GM18508 (cell line): Measurements from ENCODE around the gene METRN.
"Not testable (repeated sequence)": the region's sequence is repeated elsewhere in the genome, so short reads cannot be mapped to it uniquely, and the experiment has no call there.

Experiments
- ATAC-seq: cut with Tn5 transposase; IDR thresholded peaks from one replicate; pipeline ENCODE4 v1.9.1; 2021; ENCODE audit warnings: moderate number of reproducible peaks; ENCODE audit not compliant: insufficient read depth, unreplicated experiment

The METRN gene

GRCh38 chr16:689175-689897, 25.6 kb upstream of the METRN start:
- no peak for ATAC-seq

- ATAC-seq = not testable (repeated sequence)
Measured at GRCh38 chr16:691242-691641, 23.7 kb upstream of the METRN start.

- ATAC-seq = no peak
Measured at GRCh38 chr16:692356-693108, 22.4 kb upstream of the METRN start.

- no peak for ATAC-seq
Measured at GRCh38 chr16:693364-693763, 21.6 kb upstream of the METRN start.

GRCh38 chr16:693766-694165, 21.2 kb upstream of the METRN start:
- no peak for ATAC-seq

GRCh38 chr16:694187-694862, 20.6 kb upstream of the METRN start:
- ATAC-seq = no peak

GRCh38 chr16:694863-695354, 20.0 kb upstream of the METRN start:
- ATAC-seq = no peak

- ATAC-seq = no peak
Measured at GRCh38 chr16:695355-696089, 19.4 kb upstream of the METRN start.

GRCh38 chr16:698911-699671, 15.8 kb upstream of the METRN start:
- no peak for ATAC-seq

GRCh38 chr16:700684-701584, 14.0 kb upstream of the METRN start:
- no peak for ATAC-seq

GRCh38 chr16:702341-702740, 12.6 kb upstream of the METRN start:
- ATAC-seq = no peak

GRCh38 chr16:703406-703805, 11.5 kb upstream of the METRN start:
- no peak for ATAC-seq

GRCh38 chr16:704047-704446, 10.9 kb upstream of the METRN start:
- no peak for ATAC-seq

- no peak for ATAC-seq
Measured at GRCh38 chr16:704552-705380, 10.2 kb upstream of the METRN start.

GRCh38 chr16:705431-706188, 9.3 kb upstream of the METRN start, which contains the start of gene FBXL16:
TSS of gene FBXL16 (minus strand) at chr16:705801. CDS start at chr16:697405, 8,396 bp downstream.
- no peak for ATAC-seq

- no peak for ATAC-seq
Measured at GRCh38 chr16:706189-707061, 8.5 kb upstream of the METRN start.
